ENCODE measurements around the gene ANKH. TPM values are rescaled to one million over a fixed set of nuclear protein-coding genes. Genes with fewer than 3 reads are reported as not detected.

ANKH gene
- total RNA-seq, 2 donors from 2014 or later: 29.4 to 142 TPM

GRCh38 chr5:14715481-14715880 lies 156.1 kb downstream of the ANKH start:
- Mint-ChIP-seq H3K27ac (peak overlapping the region; percentile 74 to 91), H3K36me3 (peaks cover 14 to 26% of the 10 kb centered on the region in 2 donors), H3K9me3 (no peaks in the 10 kb centered on the region)
- ATAC-seq (no peak), DNase-seq (ENCODE audit: low spot score in 2 of 2) (no peak)

- H3K9me3 Mint-ChIP-seq: no peaks in the 10 kb centered on the region
- no peak for ATAC-seq
- peaks cover 20 to 28% of the 10 kb centered on the region in 2 donors for H3K36me3 Mint-ChIP-seq
- peak overlapping the region; percentile 74 to 91 for H3K27ac Mint-ChIP-seq
- DNase-seq (ENCODE audit: low spot score in 2 of 2): no peak
These were observed 156.9 kb downstream of the ANKH start for GRCh38 chr5:14714706-14715105.

DNA sequence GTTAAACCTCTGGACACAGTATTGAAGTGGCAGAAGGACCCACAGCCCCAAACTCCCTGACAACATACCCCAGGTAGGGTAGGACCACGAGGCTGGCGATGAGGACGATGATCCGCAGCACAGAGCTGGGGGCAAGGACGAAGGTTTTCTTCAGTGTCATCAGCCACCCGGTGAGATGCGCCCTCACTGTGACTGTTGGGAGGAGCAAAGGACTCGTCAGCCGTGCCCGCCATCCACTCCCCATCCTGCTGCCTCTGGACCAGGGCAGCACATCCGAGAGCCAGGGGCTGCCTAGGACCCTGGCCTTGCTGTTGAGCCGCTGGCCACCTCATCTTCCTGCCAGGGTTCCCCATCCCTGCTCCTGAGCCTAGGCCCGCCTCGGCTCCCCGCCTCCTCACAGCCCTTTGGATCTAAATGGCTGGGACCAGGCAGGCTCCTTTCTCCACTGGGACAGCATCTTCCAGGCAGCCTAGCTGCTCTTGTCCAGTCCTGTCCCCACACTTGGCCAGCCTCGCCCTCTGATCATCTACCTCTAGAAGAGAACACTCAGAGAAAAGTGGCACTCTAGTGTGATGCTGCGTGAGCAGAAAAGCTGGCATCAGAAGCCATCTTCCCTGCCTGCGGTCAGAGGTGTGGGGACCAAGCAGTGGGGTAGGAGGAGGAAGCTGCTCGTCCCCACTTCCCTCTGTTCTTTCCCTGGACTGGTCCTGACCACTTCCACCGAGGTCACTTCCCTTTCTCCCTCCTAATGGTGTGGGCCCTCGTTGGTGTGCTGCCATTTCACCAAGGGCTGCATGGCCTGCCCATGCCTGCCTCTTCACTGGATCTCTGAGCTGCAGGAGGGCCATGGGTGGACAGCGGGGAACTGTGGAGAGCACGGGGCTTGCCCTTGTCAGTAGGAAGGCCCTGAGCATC lies 157.8 kb downstream of the ANKH start:
- ATAC-seq: peak in 1 of 2 donors; percentile 8
- peaks cover 25 to 29% of the 10 kb centered on the region in 2 donors for H3K36me3 Mint-ChIP-seq
- H3K27ac Mint-ChIP-seq: peak overlapping the region; percentile 74 to 91
- no peaks in the 10 kb centered on the region for H3K9me3 Mint-ChIP-seq
- DNase-seq (ENCODE audit: low spot score in 2 of 2): no peak

DNA sequence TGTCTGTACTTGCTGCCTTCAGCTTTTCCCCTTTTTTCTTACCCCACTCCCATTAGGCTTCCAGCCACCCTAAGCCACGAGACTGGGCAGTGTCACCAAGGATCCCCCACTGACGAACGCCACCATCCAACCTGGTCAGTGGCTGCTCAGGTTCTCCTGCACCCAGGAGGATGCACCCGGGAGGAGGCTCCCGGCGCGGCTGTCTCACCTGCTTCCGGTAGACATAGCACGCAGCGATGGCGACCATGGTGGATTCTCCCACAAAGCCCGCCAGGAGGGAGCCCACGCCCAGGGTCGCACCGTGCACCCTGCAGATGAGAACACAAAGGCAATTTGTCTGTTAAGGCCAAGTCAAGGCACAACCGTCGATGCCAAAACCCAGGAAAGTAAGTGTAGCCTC lies 158.9 kb downstream of the ANKH start:
- H3K36me3 Mint-ChIP-seq: peaks cover 31 to 40% of the 10 kb centered on the region in 2 donors
- DNase-seq (ENCODE audit: low spot score in 2 of 2): no peak
- H3K27ac Mint-ChIP-seq: peak overlapping the region; percentile 76 to 78
- H3K9me3 Mint-ChIP-seq: no peaks in the 10 kb centered on the region
- no peak for ATAC-seq

- DNase-seq (ENCODE audit: low spot score in 2 of 2) (no peak), ATAC-seq (no peak)
- Mint-ChIP-seq H3K27ac (peak overlapping the region; percentile 76 to 78), H3K9me3 (no peaks in the 10 kb centered on the region), H3K36me3 (peaks cover 31 to 44% of the 10 kb centered on the region in 2 donors)
These were observed 159.4 kb downstream of the ANKH start for GRCh38 chr5:14712131-14712530.

GRCh38 chr5:14710313-14710994 lies 161.1 kb downstream of the ANKH start:
- peak overlapping the region; percentile 49 to 88 for H3K27ac Mint-ChIP-seq
- H3K36me3 Mint-ChIP-seq: peaks cover 39 to 57% of the 10 kb centered on the region in 2 donors
- H3K9me3 Mint-ChIP-seq: no peaks in the 10 kb centered on the region
- ATAC-seq: no peak
- no peak for DNase-seq (ENCODE audit: low spot score in 2 of 2)

DNA sequence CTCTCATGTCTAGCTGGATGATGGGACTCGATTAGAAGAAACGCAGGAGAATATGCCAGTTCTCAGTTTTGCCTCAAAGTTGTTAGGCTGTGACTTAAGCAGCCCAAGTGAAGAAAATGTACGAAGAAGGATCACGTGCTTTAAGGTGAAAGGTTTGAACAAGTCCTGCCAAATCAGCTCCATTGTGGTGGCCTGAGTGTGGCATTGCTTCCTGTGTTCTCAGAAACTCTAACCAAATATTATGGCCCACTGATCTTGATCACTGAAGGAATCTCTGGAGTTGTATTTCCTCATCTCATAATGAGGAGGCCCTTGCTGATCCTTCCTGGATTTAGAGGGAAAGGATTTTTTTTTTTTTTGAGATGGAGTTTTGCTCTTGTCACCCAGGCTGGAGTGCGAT lies 163.0 kb downstream of the ANKH start:
- H3K36me3 Mint-ChIP-seq: peaks cover 43 to 69% of the 10 kb centered on the region in 2 donors
- H3K27ac Mint-ChIP-seq: peak overlapping the region; percentile 93 to 94
- H3K9me3 Mint-ChIP-seq: no peaks in the 10 kb centered on the region
- DNase-seq (ENCODE audit: low spot score in 2 of 2) (no peak), ATAC-seq (no peak)

GRCh38 chr5:14707811-14708390 lies 163.7 kb downstream of the ANKH start:
- Mint-ChIP-seq H3K9me3 (no peaks in the 10 kb centered on the region), H3K27ac (peak overlapping the region; percentile 94 to 100), H3K36me3 (peaks cover 48 to 75% of the 10 kb centered on the region in 2 donors)
- DNase-seq (ENCODE audit: low spot score in 2 of 2): no peak
- ATAC-seq: no peak

- peaks cover 42 to 72% of the 10 kb centered on the region in 2 donors for H3K36me3 Mint-ChIP-seq
- ATAC-seq (peak; percentile 92 to 95), DNase-seq (ENCODE audit: low spot score in 2 of 2) (peak in 1 of 2 donors; percentile 43)
- peak overlapping the region; percentile 94 to 100 for H3K27ac Mint-ChIP-seq
- H3K9me3 Mint-ChIP-seq: no peaks in the 10 kb centered on the region
These were observed 165.0 kb downstream of the ANKH start for GRCh38 chr5:14706615-14707021.

DNA sequence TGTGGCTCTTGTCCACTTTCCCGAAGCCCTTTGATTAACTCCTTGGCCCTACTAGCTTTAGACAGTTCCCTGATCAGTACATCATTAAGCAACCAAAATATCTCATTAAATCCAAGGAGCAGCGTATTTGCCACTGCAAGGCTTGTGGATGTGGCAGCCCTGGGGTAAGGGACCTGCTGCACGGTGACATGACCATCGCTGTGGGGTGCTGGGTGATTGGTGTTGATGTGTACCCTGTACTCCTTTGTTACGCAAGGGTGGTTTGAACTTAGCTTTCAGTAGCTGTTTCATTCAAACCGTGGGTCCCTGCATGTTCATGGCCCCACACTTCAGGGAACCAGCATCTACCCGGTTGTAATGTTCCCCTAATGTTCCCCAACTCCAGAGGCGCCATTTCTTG lies 166.0 kb downstream of the ANKH start:
- H3K27ac Mint-ChIP-seq: peak overlapping the region; percentile 94 to 100
- peaks cover 46 to 70% of the 10 kb centered on the region in 2 donors for H3K36me3 Mint-ChIP-seq
- DNase-seq (ENCODE audit: low spot score in 2 of 2) (no peak), ATAC-seq (no peak)
- H3K9me3 Mint-ChIP-seq: no peaks in the 10 kb centered on the region

DNA sequence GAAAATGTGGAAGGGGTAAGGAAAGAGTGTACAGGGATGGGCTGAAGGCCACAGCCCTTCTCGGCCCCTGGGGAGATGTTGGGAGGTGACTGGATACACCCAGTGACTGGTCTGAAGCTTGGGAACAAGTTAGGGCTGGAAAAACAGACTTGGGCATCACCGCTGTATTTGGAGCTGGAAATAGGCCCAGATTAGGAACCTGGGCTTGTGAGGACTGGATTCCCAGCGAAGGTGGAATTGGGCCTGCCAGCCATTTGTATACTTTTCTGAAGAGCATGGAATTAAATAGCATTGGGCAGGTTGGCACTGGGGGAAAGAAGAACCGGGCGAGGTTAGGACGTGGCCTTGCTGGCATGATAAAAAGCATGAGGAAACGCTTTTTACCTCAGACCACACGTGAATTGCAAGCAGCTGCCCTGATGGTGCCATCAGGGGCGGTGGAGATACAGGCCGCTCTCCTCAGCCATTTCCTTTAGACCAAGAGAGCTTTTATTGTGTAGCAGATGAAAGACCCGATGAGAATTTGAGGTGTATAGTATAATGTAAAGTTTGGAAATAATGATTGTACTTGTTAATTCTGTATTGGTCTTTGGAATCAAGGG lies 169.2 kb downstream of the ANKH start:
- Mint-ChIP-seq H3K9me3 (peaks cover 0 to 5% of the 10 kb centered on the region in 2 donors), H3K27ac (peak overlapping the region; percentile 72 to 92), H3K36me3 (peaks cover 51 to 69% of the 10 kb centered on the region in 2 donors)
- ATAC-seq (no peak), DNase-seq (ENCODE audit: low spot score in 2 of 2) (no peak)

- no peak for DNase-seq (ENCODE audit: low spot score in 2 of 2)
- ATAC-seq: no peak
- peak overlapping the region; percentile 72 to 92 for H3K27ac Mint-ChIP-seq
- peaks cover 48 to 69% of the 10 kb centered on the region in 2 donors for H3K36me3 Mint-ChIP-seq
- peaks cover 0 to 5% of the 10 kb centered on the region in 2 donors for H3K9me3 Mint-ChIP-seq
These were observed 170.0 kb downstream of the ANKH start for GRCh38 chr5:14701556-14701955.

DNA sequence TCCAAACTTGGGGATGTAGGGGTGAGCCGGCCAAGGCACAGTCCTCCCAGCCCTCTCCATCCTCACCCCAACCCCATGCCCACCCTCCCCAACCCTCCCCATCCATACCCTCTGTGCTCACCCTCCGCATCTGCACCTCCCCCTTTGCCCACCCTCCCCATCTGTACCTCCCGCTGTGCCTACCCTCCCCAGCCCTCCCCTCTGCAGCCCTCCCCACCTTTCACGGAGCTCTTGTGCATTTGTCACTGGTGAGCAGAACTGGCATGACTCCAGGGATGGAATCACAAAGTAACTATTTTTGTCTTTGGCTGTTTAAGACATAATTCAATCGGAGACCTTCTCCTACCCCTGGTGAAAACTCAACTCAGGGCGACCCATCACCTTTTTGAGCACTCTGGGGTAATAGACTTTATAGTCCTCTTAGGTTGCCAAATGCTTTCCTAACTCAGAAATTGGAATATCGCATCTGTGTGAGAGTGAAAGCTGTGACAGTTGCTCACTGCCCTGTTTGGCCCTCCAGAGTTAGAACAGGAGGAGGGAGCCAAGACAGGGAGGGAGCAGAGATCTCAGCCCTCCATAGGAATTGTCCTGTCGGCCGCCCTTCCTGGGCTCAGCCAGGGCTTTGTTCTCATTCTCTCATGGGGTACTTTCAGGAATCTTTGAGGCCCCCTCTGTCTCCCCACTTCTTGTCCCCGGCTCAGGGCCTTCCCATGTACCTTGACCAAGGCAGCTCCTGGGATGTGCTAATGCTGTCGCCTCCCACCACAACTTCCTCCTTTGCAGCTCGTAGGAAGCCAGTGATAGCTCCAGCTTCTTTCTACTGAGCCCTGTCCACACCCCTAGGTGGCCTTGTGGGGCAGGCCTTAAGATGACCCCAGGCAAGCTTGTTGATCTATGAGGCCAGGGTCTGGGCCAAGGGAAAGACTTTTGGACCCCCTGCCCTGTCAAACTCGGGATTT lies 170.8 kb downstream of the ANKH start:
- no peak for DNase-seq (ENCODE audit: low spot score in 2 of 2)
- no peak for ATAC-seq
- H3K36me3 Mint-ChIP-seq: peaks cover 51 to 73% of the 10 kb centered on the region in 2 donors
- peak overlapping the region; percentile 72 to 92 for H3K27ac Mint-ChIP-seq
- peaks cover 0 to 5% of the 10 kb centered on the region in 2 donors for H3K9me3 Mint-ChIP-seq

DNA sequence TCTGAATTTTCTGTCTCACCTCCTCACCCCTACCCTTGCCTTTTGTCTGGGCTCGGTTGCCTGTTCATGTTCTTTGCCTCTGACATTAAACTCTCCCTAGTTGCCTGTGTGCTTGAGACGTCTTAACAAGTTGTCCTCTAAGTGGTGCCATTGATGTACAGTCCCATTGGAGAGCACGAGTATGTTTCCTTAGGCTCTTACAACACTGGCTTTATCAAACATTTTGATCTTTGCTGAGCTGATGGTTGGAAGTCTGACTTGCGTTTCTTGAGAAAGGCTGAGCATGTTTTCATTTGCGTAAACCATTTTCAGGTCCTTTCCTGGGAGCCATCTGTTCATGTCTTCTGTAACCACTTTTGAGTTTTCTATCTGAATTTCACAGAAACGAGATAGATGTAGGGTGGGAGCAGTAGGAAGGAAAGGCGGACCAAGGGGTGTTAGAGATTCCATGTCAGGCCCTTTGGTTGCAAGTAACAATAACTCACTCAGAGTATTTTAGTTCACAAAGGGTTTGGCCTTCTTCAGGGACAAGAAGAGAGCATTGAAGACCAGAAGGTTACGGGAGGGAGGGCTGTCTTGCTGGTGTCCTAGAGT lies 171.7 kb downstream of the ANKH start:
- Mint-ChIP-seq H3K36me3 (peaks cover 51 to 70% of the 10 kb centered on the region in 2 donors), H3K27ac (peak overlapping the region; percentile 1 to 9), H3K9me3 (peaks cover 0 to 5% of the 10 kb centered on the region in 2 donors)
- ATAC-seq (no peak), DNase-seq (ENCODE audit: low spot score in 2 of 2) (no peak)

- no peak for DNase-seq (ENCODE audit: low spot score in 2 of 2)
- ATAC-seq: peak in 1 of 2 donors; percentile 26
- peaks cover 51 to 71% of the 10 kb centered on the region in 2 donors for H3K36me3 Mint-ChIP-seq
These were observed 172.4 kb downstream of the ANKH start for GRCh38 chr5:14699159-14699558.

More at GRCh38 chr5:14699159-14699558, 172.4 kb downstream of the ANKH start:
- Mint-ChIP-seq H3K9me3 (peaks cover 0 to 5% of the 10 kb centered on the region in 2 donors), H3K27ac (peak overlapping the region; percentile 1 to 32)

Measured in activated naive CD4-positive, alpha-beta T cell treated with anti-CD3 and anti-CD28 coated beads, Interleukin-2, amount 50 U/mL, for 72 hours (primary cell).